Measurements from ENCODE around the gene ADD1. TPM values are rescaled to one million over a fixed set of nuclear protein-coding genes. Genes with fewer than 3 reads are reported as not detected.

The ADD1 gene
- total and polyA plus RNA-seq, 2 donors (not counting 1 experiment from before 2014, with no cell fraction given): 302 to 383 TPM

DNA sequence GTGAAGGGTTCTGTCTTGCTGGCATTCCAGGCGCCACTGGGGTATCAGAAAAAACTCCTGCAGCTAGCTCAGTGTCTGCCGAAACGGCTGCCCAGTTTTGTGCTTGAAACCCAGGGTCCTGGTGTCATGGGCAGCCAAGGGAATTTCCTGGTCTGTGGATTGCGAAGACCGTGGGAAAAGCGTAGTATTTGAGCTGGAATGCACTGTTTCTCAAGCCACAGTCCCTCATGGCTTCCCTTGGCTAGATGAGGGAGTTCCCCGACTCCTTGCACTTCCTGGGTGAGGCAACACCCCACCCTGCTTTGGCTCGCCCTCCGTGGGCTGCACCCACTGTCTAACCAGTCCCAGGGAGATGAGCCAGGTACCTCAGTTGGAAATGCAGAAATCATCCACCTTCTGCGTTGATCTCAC, 79.5 kb downstream of the ADD1 start:
- Histone ChIP-seq H3K4me2 (replicated peaks; ENCODE audit: low read depth, low read length, poor library complexity, severe bottlenecking) (peak overlapping the region; percentile 33), H3K79me2 (ENCODE audit: control insufficient read depth, insufficient read depth, low read length) (peaks cover 73% of the 10 kb centered on the region), H3K27me3 (replicated peaks in 1 of 4; ENCODE audit: control extremely low read depth in 1 of 4, control insufficient read depth in 3 of 4, insufficient read depth in 4 of 4, low read length in 3 of 4) (no peaks in the 10 kb centered on the region), H3K36me3 (replicated peaks in 1 of 2; ENCODE audit: control extremely low read depth in 1 of 2, control insufficient read depth in 1 of 2, extremely low read depth in 1 of 2, insufficient read depth in 2 of 2, low read length in 1 of 2) (peaks cover 0 to 54% of the 10 kb centered on the region in 2 experiments), H3K9ac (ENCODE audit: low read length) (no peak overlapping the region), H3K4me1 (ENCODE audit: control insufficient read depth in 2 of 2, insufficient read depth in 2 of 2, low read length in 2 of 2) (peaks cover 23 to 33% of the 10 kb centered on the region in 2 donors), H4K20me1 (ENCODE audit: control insufficient read depth, insufficient read depth, low read length, poor library complexity, severe bottlenecking) (peaks cover 70% of the 10 kb centered on the region), H3K4me3 (ENCODE audit: control extremely low read depth in 1 of 5, extremely low read depth in 1 of 5, insufficient read depth in 1 of 5, low read depth in 2 of 5, low read length in 4 of 5) (no peak overlapping the region), H2AFZ (ENCODE audit: insufficient read depth, low read depth, low read length, poor library complexity, severe bottlenecking) (no peak overlapping the region), H3K9me3 (ENCODE audit: control extremely low read depth in 1 of 3, control insufficient read depth in 2 of 3, insufficient read depth in 1 of 3, low read length in 2 of 3) (no peaks in the 10 kb centered on the region), H3K27ac (ENCODE audit: low read length in 2 of 2) (peak overlapping the region; percentile 6 to 49)
- peak overlapping the region; percentile 46 for H3K4me3 Mint-ChIP-seq
- WGBS (ENCODE audit: insufficient coverage): 85% methylated on average over 10 of the region's 10 CpGs
- no peaks in the 10 kb centered on the region for H3K9me3 Mint-ChIP-seq (ENCODE audit: insufficient read depth)
- intact Hi-C loops (cut with micrococcal nuclease): no loop called here
- CTCF ChIA-PET: interaction anchor here (1.1 to 3.1 kb wide), 2 partner anchors 12 to 159 kb away, joined by 3 to 11 read pairs; no protein-coding TSS in a partner anchor
- TF ChIP-seq EZH2 (IDR thresholded peaks at IDR 0.05; ENCODE audit: borderline replicate concordance, insufficient read depth, low read depth, low read length, poor library complexity, severe bottlenecking): no peak
- TF ChIP-seq, protein P1, sequence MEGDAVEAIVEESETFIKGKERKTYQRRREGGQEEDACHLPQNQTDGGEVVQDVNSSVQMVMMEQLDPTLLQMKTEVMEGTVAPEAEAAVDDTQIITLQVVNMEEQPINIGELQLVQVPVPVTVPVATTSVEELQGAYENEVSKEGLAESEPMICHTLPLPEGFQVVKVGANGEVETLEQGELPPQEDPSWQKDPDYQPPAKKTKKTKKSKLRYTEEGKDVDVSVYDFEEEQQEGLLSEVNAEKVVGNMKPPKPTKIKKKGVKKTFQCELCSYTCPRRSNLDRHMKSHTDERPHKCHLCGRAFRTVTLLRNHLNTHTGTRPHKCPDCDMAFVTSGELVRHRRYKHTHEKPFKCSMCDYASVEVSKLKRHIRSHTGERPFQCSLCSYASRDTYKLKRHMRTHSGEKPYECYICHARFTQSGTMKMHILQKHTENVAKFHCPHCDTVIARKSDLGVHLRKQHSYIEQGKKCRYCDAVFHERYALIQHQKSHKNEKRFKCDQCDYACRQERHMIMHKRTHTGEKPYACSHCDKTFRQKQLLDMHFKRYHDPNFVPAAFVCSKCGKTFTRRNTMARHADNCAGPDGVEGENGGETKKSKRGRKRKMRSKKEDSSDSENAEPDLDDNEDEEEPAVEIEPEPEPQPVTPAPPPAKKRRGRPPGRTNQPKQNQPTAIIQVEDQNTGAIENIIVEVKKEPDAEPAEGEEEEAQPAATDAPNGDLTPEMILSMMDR (IDR thresholded peaks at IDR 0.05): no peak
- H3K27me3 Mint-ChIP-seq: no peaks in the 10 kb centered on the region
- POLR2A ChIA-PET: interaction anchor here (0.5 to 1.2 kb wide), 3 partner anchors 10 to 40 kb away, joined by 3 to 5 read pairs (median 3); partner anchors contain the start of gene NOP14
- H3K4me1 Mint-ChIP-seq: peaks cover 56% of the 10 kb centered on the region
- ATAC-seq (ENCODE audit: low read depth) (no peak), DNase-seq (no peak)
- peak overlapping the region; percentile 79 for H3K27ac Mint-ChIP-seq

DNA sequence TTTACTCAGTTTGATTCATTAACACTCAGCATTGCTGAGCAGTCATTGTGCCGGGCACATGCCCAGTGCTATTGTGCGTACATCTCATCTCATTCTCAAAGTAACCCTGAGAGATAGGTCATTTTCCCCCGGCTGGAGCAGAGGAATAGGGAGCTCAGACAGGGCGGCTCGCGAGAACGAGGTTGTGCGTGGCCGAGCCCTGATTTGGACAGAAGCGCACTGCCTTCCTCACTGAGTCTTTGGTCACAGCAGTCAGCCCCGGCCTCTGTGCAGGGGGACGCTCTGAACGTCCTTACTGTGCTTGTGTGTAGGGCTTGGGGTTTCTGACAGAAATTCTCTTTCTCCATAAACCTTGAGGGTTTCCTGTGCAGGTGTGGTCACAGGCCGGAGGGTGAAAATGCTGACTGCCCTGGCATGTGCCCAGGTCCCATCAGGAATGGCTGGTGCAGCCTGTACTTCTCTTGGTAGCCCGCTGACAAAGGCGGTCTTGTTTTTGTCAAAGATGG, 80.1 kb downstream of the ADD1 start:
- no peaks in the 10 kb centered on the region for H3K27me3 Mint-ChIP-seq
- H3K4me3 Mint-ChIP-seq: peak overlapping the region; percentile 46
- Histone ChIP-seq H3K79me2 (ENCODE audit: control insufficient read depth, insufficient read depth, low read length) (peaks cover 70% of the 10 kb centered on the region), H3K9me3 (ENCODE audit: control extremely low read depth in 1 of 3, control insufficient read depth in 2 of 3, insufficient read depth in 1 of 3, low read length in 2 of 3) (no peaks in the 10 kb centered on the region), H3K9ac (ENCODE audit: low read length) (no peak overlapping the region), H3K4me1 (ENCODE audit: control insufficient read depth in 2 of 2, insufficient read depth in 2 of 2, low read length in 2 of 2) (peaks cover 20 to 28% of the 10 kb centered on the region in 2 donors), H4K20me1 (ENCODE audit: control insufficient read depth, insufficient read depth, low read length, poor library complexity, severe bottlenecking) (peaks cover 76% of the 10 kb centered on the region), H3K27ac (ENCODE audit: low read length in 2 of 2) (peak overlapping the region in 1 of 2 donors; percentile 49), H3K4me2 (replicated peaks; ENCODE audit: low read depth, low read length, poor library complexity, severe bottlenecking) (no peak overlapping the region), H3K4me3 (ENCODE audit: control extremely low read depth in 1 of 5, extremely low read depth in 1 of 5, insufficient read depth in 1 of 5, low read depth in 2 of 5, low read length in 4 of 5) (no peak overlapping the region), H2AFZ (ENCODE audit: insufficient read depth, low read depth, low read length, poor library complexity, severe bottlenecking) (no peak overlapping the region), H3K36me3 (replicated peaks in 1 of 2; ENCODE audit: control extremely low read depth in 1 of 2, control insufficient read depth in 1 of 2, extremely low read depth in 1 of 2, insufficient read depth in 2 of 2, low read length in 1 of 2) (peaks cover 0 to 60% of the 10 kb centered on the region in 2 experiments), H3K27me3 (replicated peaks in 1 of 4; ENCODE audit: control extremely low read depth in 1 of 4, control insufficient read depth in 3 of 4, insufficient read depth in 4 of 4, low read length in 3 of 4) (no peaks in the 10 kb centered on the region)
- TF ChIP-seq, protein P1 (IDR thresholded peaks at IDR 0.05): no peak
- TF ChIP-seq EZH2 (IDR thresholded peaks at IDR 0.05; ENCODE audit: borderline replicate concordance, insufficient read depth, low read depth, low read length, poor library complexity, severe bottlenecking): no peak
- ChIA-PET CTCF (interaction anchor here (1.1 to 3.1 kb wide), 2 partner anchors 12 to 160 kb away, joined by 3 to 11 read pairs; no protein-coding TSS in a partner anchor), POLR2A (interaction anchor here (0.5 to 1.2 kb wide), 2 partner anchors 10 to 39 kb away, joined by 3 to 5 read pairs; partner anchors contain the start of gene NOP14)
- peak overlapping the region; percentile 79 for H3K27ac Mint-ChIP-seq
- no peaks in the 10 kb centered on the region for H3K9me3 Mint-ChIP-seq (ENCODE audit: insufficient read depth)
- 93% methylated on average over 14 of the region's 16 CpGs for WGBS (ENCODE audit: insufficient coverage)
- DNase-seq (no peak), ATAC-seq (ENCODE audit: low read depth) (no peak)
- intact Hi-C loops (cut with micrococcal nuclease): no loop called here
- H3K4me1 Mint-ChIP-seq: peaks cover 50% of the 10 kb centered on the region
